NCI-H69 (cell line): ENCODE data around the gene SIMC1.
"Not testable (repeated sequence)": the region's sequence is repeated elsewhere in the genome, so short reads cannot be mapped to it uniquely, and the experiment has no call there.

Experiments used
- DNase-seq: peaks from one replicate; lab custom pipeline; 2025; lab: John Stamatoyannopoulos, UW

Gene SIMC1

GRCh38 chr5:176216393-176216916 is 21.8 kb upstream of the SIMC1 start:
- DNase-seq: peak; percentile 55

DNA sequence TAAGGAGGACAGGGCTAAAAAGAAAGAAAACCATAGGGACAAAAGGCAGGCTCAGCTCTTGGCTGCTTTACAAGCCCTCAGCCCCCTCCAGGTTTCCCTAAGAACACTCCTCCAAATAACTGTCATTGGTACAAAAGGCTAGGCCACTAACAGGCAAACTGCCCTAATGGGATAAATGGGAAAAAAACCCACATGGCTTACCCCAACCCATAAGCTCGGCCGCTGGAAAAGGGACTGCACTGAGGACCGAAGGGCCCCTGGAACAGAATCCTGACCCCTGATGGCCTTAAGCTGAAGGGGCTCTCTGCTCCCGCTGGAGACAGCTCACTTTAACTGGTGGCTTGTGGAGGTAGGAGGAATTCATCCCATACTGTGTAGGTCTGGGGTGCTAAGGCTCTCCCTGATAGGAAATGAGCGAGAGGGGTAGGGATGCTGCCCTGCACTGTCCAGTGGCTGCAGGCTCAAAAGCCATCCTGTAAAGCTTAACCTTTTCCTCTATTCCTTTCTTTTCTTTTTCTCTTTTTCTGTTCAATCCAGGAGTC is 21.0 kb upstream of the SIMC1 start:
- DNase-seq: not testable (repeated sequence)

GRCh38 chr5:176217764-176218163 is 20.5 kb upstream of the SIMC1 start:
- not testable (repeated sequence) for DNase-seq

DNA sequence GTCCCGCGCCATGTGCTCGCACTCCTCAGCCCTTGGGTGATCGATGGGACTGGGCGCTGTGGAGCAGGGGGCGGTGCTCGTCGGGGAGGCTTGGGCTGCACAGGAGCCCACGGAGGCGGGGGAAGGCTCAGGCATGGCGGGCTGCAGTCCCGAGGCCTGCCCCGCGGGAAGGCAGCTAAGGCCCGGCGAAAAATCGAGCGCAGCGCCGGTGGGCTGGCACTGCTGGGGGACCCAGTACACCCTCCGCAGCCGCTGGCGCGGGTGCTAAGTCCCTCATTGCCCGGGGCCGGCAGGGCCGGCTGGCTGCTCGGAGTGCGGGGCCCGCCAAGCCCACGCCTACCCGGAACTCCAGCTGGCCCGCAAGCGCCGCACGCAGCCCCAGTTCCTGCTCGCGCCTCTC is 16.2 kb upstream of the SIMC1 start:
- DNase-seq: not testable (repeated sequence)

DNA sequence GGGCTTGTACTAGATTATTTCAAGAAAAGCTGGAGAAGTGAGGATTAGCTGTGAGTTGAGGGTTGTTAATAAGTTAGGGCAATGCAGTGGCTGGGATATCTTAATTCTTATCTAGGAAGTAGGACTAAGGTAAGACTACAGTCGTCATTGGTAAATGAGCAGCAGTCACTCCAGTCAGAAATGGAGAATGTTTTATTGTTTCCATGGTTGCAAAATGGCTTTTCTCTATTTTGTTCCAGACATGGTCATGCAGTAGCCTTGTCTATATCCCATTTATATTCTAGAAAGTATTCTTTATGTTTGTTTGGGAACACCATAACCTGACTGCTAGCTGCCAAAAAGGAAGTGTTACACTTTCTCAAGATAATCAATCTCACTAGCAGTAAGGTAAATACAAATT is 9.9 kb upstream of the SIMC1 start:
- DNase-seq: not testable (repeated sequence)

- not testable (repeated sequence) for DNase-seq
These were observed 5.0 kb upstream of the SIMC1 start for GRCh38 chr5:176233253-176233652.

- DNase-seq: peak; percentile 79
These were observed 3.1 kb upstream of the SIMC1 start for GRCh38 chr5:176235155-176235554.

GRCh38 chr5:176238645-176239283 is 540 bp downstream of the SIMC1 start:
- DNase-seq: not testable (repeated sequence)

DNA sequence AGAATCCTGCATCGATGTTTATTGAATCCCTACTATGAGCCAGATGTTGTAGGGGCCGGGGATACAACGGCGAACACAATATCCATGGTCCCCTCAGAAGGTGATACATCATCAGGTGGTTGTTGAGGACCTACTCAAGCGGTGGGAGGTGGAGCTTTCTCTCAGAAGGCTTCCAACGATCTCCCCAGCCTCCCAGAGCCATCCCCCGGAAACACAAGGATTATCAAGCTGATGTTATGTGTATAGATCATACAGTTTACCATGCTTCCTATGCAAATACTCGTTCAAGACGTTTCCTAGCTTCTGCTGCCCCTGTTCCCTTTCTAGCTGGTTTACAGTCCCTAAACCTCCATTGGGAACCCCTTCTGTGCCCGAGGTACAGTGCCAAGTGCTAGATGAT is 1.1 kb downstream of the SIMC1 start:
- not testable (repeated sequence) for DNase-seq

DNA sequence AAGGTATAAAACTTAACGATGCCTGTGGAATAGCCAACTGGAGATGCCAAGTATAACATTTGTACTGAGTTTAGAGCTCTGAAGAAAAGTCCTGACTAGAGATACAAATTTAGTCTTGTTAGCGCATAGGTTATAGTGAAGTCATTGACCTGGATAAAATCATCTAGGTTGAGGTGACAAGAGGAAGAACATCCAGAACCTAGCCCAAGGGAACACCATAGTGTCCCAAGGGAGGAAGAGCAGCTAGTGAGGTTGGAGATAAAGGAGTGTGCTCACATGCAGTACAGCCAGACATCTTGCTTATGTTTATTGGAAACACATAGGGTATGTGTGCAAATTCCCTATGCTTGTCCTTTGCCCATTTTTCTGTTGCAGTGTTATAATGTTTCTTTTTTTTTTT is 6.1 kb downstream of the SIMC1 start:
- not testable (repeated sequence) for DNase-seq

- DNase-seq: not testable (repeated sequence)
These were observed 6.8 kb downstream of the SIMC1 start for GRCh38 chr5:176245074-176245473.

DNA sequence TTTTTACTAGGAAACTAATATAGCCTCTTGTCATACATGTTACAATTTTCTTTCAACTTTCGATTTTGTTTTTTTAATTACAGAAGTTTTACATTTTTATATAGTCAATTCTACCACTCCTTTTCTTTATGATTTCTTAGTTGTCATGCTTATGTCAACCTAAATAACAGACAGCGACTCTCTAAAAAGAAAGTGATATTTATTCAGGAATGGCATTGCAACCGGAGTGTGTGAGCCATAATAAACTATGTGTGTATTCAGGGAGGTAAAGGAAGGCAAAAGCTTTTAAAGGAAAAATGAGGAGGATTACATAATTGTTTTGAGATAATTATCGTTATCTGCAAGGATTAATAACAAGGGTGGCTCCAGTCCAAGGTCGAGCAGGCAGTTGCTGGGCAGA is 7.3 kb downstream of the SIMC1 start:
- DNase-seq: not testable (repeated sequence)

GRCh38 chr5:176250691-176251090 is 12.5 kb downstream of the SIMC1 start:
- not testable (repeated sequence) for DNase-seq

GRCh38 chr5:176252171-176252570 is 13.9 kb downstream of the SIMC1 start:
- not testable (repeated sequence) for DNase-seq

GRCh38 chr5:176253370-176254065 is 15.3 kb downstream of the SIMC1 start:
- DNase-seq: not testable (repeated sequence)

GRCh38 chr5:176254066-176254393 is 15.8 kb downstream of the SIMC1 start:
- not testable (repeated sequence) for DNase-seq

DNA sequence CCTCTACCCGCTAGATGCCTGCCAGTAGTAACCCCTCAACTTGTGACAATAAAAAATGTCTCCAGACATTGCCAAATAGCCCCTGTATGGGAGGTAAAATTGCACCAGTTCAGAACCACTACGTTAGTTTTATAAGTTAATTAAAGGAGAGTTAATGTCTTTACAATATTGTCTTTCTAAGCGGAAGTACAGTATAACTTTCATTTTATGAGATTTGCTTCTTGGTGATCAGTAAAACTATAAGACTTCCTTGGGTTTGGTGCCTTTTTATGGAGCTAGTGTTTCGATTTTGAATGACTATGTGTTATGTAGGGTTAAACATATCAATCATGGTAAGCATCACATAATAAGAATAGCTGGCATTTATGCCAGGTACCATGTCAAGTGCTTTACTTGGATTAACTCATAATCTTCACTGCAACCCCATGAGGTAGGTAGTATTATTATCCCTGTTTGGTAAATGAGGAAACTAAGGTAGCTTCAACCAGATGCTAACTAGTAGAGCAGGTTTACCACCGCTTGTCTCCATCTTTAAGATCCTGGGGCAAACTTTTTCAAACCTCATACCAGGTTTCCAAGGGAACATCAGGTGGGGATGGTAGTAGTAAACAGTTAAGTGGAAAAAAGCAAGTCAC is 19.8 kb downstream of the SIMC1 start:
- not testable (repeated sequence) for DNase-seq

DNA sequence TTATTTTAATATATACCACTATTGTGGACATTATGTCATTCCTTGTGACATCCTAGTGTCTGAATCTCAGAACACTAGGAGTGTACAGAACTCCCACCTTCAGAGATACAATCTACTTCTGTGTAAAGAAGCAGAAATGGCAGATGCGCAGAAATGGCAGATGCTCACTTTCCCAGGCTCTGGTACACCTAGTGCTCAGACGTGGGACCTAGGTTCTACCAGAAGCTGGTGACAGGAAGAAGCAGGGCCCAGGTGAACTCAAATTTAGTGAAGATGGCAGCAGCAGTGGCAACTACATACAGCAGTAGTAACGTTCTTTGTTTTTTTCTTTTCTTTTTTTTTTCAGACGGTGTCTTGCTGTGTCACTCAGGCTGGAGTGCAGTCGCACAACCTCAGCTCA is 22.5 kb downstream of the SIMC1 start:
- DNase-seq: not testable (repeated sequence)

GRCh38 chr5:176266448-176266847 is 28.2 kb downstream of the SIMC1 start:
- DNase-seq: not testable (repeated sequence)

GRCh38 chr5:176289018-176289417 is 50.8 kb downstream of the SIMC1 start:
- DNase-seq: not testable (repeated sequence)

- DNase-seq: not testable (repeated sequence)
These were observed 52.0 kb downstream of the SIMC1 start for GRCh38 chr5:176290057-176290840.

GRCh38 chr5:176305356-176305755 is 67.1 kb downstream of the SIMC1 start:
- not testable (repeated sequence) for DNase-seq
